H7 (cell line): Measurements from ENCODE around the gene HACD3. TPM values are rescaled to one million over a fixed set of nuclear protein-coding genes. Genes with fewer than 3 reads are reported as not detected.
A peak's percentile ranks its signal among the peaks of the same experiment; 100 is the strongest.

Experiments used
- DNase-seq: peaks from one replicate; pipeline ENCODE4 v3.0.0; 2012
- H3K27me3 ChIP-seq: 2 replicates; pipeline ENCODE4 v1.6.0; 2011; ENCODE audit warnings: mild to moderate bottlenecking, low read length; ENCODE audit not compliant: control insufficient read depth, insufficient read depth
- H3K36me3 ChIP-seq: replicated peaks from 2 replicates; pipeline ENCODE4 v1.5.1; 2011; ENCODE audit warnings: low read length; ENCODE audit not compliant: control insufficient read depth, insufficient read depth
- H3K4me3 ChIP-seq: 2 replicates; pipeline ENCODE4 v1.5.1; 2011; ENCODE audit warnings: low read depth, mild to moderate bottlenecking, control low read depth, low read length, moderate library complexity; ENCODE audit not compliant: insufficient read depth
- total RNA-seq: library from RNA; depleted of rRNA; stranded (reverse); fragments of >200 nt; shearing (Covaris generic); gene quantifications from 2 replicates; pipeline ENCODE4 v1.2.3, GENCODE V29; 2014

HACD3 gene
- total RNA-seq, 1 experiment from 2014 or later, result 166 TPM

- Histone ChIP-seq H3K36me3 (peaks cover 33% of the 10 kb centered on the region), H3K27me3 (no peaks in the 10 kb centered on the region), H3K4me3 (no peak overlapping the region)
- DNase-seq, result no peak
Measured at GRCh38 chr15:65558997-65559760, 28.9 kb downstream of the HACD3 start.

- no peak overlapping the region for H3K4me3 ChIP-seq
- peaks cover 36% of the 10 kb centered on the region for H3K36me3 ChIP-seq
- no peak for DNase-seq
- H3K27me3 ChIP-seq, result no peaks in the 10 kb centered on the region
Measured at GRCh38 chr15:65559941-65560340, 29.7 kb downstream of the HACD3 start.

DNA sequence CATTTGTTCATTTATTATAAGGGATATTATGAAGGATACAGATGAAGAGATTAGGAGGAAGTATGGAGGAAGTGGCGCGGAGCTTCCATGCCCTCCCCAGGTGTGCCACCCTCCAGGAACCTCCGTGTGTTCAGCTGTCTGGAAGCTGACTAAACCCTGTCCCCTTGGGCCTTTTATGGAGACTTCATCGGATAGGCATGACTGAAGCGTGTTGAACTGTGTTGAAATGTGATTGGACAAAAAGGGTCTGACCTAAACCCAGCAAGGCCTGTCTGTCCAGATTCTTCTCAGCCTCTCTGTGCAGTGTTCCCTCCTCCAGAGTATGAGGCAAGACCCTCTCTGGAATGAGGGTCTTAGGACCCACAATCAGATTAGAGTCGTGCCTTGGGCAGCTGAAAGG is 31.7 kb downstream of the HACD3 start:
- DNase-seq, result no peak
- no peaks in the 10 kb centered on the region for H3K27me3 ChIP-seq
- peaks cover 38% of the 10 kb centered on the region for H3K36me3 ChIP-seq
- no peak overlapping the region for H3K4me3 ChIP-seq

GRCh38 chr15:65569728-65570127 is 39.5 kb downstream of the HACD3 start:
- peaks cover 30% of the 10 kb centered on the region for H3K36me3 ChIP-seq
- no peaks in the 10 kb centered on the region for H3K27me3 ChIP-seq
- no peak for DNase-seq
- H3K4me3 ChIP-seq, result no peak overlapping the region

- H3K36me3 ChIP-seq, result peaks cover 20% of the 10 kb centered on the region
- H3K27me3 ChIP-seq, result no peaks in the 10 kb centered on the region
- H3K4me3 ChIP-seq, result no peak overlapping the region
- DNase-seq, result no peak
Measured at GRCh38 chr15:65571971-65572370, 41.7 kb downstream of the HACD3 start.

DNA sequence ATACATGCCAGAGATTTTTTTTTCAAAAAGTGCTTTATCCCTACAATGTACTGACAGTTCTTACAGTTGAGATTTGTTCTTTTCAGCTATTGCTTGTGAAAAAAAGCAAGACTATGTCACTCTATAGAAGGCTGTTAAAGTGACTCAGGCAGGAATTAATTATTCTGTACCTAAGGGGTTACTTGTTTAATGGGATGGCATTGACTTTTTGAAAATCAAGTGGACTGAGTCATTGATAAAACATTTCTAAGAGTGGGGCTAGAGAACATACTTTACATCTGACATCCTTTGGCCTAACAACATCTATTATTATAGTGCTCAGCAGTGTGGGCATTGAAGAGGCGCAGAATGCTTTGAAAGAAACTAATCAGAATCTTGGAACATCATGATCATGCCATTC is 46.4 kb downstream of the HACD3 start:
- Histone ChIP-seq H3K36me3 (peaks cover 15% of the 10 kb centered on the region), H3K27me3 (no peaks in the 10 kb centered on the region), H3K4me3 (no peak overlapping the region)
- DNase-seq, result no peak

DNA sequence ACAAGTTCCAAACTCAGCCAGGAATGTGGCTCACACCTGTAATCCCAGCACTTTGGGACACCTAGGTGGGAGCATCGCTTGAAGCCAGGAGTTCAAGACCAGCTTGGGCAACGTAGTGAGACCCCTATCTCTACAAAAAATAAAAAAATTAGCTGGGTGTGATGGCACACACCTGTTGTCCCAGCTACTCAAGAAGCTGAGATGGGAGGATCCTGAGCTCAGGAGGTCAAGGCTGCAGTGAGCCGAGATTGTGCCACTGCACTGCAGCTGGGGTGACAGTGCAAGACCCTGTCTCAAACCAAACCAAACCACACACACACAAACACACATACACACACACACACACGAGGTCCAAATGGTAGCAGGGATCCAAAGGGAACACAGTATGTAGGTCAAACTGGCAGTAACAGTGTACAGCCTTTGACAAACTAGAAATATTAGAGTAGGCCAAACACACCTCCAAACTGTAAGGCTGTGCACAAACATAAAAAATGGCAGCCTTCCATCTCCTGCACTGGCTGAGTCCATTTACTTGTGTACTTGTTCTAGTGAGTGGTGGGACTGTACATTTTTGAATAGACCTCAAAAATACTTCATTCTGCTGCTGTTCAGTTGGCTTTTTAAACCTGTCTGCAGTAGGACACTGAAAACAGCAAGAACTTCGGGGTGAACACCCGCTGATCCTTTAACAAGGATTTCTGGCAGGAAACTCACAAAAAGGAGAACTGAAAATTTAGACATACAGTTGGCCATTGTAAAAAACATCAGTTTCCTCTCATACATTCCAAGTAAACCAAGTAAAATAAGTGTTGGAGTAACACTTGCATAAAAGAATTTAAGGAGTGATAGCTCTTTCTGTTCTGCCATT is 47.1 kb downstream of the HACD3 start:
- H3K27me3 ChIP-seq, result no peaks in the 10 kb centered on the region
- no peak overlapping the region for H3K4me3 ChIP-seq
- H3K36me3 ChIP-seq, result peaks cover 15% of the 10 kb centered on the region
- no peak for DNase-seq

- no peak overlapping the region for H3K4me3 ChIP-seq
- no peaks in the 10 kb centered on the region for H3K27me3 ChIP-seq
- DNase-seq, result no peak
- peaks cover 13% of the 10 kb centered on the region for H3K36me3 ChIP-seq
Measured at GRCh38 chr15:65578904-65579728, 48.9 kb downstream of the HACD3 start.

DNA sequence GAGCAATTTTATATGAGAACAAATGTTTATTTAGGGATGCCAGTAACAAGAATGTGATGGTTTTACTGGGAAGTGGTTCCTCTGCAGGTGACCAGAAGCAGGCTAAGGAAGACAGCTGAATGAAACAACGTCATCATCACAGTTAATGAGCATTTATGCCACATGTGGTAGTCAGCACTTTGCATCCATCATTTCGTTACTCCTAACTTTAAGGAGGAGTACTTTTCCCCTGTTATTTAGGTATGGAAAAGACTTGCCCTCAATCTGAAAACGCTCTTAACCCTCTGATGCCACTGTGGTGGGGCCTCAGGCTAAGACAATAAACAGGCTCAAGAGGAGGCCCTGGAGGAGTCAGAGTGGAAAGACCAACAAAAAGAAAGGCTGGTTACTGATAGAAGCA is 49.5 kb downstream of the HACD3 start:
- DNase-seq, result no peak

GRCh38 chr15:65580287-65580686 is 50.0 kb downstream of the HACD3 start:
- H3K4me3 ChIP-seq, result no peak overlapping the region
- H3K36me3 ChIP-seq, result peaks cover 11% of the 10 kb centered on the region
- no peak for DNase-seq
- H3K27me3 ChIP-seq, result no peaks in the 10 kb centered on the region

More for the DNA sequence above, 49.5 kb downstream of the HACD3 start:
- no peak overlapping the region for H3K4me3 ChIP-seq
- H3K27me3 ChIP-seq, result no peaks in the 10 kb centered on the region
- H3K36me3 ChIP-seq, result peaks cover 11% of the 10 kb centered on the region

DNA sequence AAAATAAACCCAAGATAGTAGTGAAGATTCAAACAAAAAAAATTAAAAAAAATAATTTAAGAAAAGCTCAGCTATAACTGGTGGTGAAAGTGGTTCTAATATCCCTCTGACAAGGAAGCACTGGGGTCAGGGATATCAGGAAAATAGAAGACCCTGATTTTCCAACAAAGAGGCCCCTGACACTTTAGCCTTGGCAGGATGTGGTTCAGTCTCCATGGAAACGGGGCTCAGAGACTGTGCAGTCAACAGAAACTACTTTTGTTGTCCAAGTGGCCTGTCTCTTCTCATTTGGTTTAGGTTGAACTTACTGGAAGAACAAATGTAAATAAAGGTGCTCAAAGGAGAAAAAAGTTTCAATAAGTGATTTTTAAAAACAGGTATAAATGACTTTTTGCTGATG is 53.4 kb downstream of the HACD3 start:
- no peak for DNase-seq
- Histone ChIP-seq H3K27me3 (no peaks in the 10 kb centered on the region), H3K4me3 (no peak overlapping the region), H3K36me3 (peaks cover 11% of the 10 kb centered on the region)

DNA sequence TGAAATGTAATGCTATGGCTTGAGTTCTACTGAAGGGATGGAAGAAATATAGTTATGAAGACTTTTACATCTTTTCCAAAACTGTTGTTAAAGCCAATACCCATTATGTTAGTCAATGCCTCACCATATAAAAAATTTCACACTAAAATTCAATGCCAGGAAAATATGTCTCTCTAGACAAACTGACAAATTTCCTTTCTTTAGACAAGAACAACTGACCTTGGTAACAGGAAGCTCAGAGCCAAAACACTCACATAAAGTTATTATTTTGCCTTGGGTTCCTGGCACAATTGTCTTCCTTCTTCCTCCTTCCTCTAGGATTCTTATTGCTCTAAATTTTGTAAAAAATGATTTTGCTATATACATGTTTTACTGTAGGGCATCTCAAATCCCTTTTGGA is 54.0 kb downstream of the HACD3 start:
- Histone ChIP-seq H3K27me3 (no peaks in the 10 kb centered on the region), H3K4me3 (no peak overlapping the region), H3K36me3 (peaks cover 12% of the 10 kb centered on the region)
- no peak for DNase-seq

DNA sequence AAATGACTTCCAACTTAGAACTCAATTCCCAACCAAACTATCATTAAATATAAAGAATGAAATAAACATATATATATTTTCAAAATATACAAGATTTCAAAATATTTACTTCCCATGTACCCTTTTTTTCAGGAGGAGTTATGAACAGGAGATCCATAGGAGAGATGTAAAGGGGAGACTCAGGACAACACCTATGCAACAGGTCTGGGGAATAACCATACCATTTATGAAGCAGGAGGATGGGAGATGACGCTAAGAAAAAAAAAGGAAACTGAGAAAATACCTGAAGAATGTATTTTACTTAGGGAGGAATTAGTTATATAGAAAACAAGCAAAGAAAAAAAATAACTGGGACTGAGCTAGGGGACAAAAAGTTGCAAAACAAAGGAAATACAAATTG is 56.8 kb downstream of the HACD3 start:
- Histone ChIP-seq H3K27me3 (no peaks in the 10 kb centered on the region), H3K4me3 (no peak overlapping the region), H3K36me3 (peaks cover 14% of the 10 kb centered on the region)
- no peak for DNase-seq

DNA sequence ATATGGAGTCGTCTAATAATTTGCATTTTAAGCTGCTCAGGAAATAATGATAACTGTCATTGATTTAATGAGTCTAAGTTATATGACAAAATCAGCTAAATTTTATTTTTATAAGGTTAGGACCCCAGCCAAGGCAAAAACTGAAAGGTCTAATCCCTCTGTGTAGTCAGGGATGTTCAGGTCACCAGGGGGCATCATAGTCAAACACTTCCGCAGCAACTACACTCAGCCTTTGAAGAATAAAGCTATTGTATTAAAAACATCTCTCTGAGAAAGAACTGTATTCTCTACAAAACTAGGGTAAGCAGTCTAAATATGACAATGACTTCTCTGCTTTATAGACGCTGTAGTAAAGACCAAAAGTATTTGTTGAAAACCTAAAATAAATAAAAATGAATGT is 65.7 kb downstream of the HACD3 start:
- peak; percentile 61 for DNase-seq
- H3K36me3 ChIP-seq, result peaks cover 20% of the 10 kb centered on the region

More for the DNA sequence above, 65.7 kb downstream of the HACD3 start:
- Histone ChIP-seq H3K27me3 (no peaks in the 10 kb centered on the region), H3K4me3 (no peak overlapping the region)
